Esophagus muscularis mucosa (tissue), 4 donors: ENCODE measurements around the gene TRAF3. TPM values are rescaled to one million over a fixed set of nuclear protein-coding genes. Genes with fewer than 3 reads are reported as not detected.

Source experiments
- DNase-seq: peaks from one replicate; pipeline ENCODE4 v3.0.0-alpha.2; 2017; ENCODE audit errors: extremely low spot score
- H3K27ac ChIP-seq, 4 donors: fragments of 200-600 bp; sonication (generic); replicated peaks in 1 of 4; 1 replicate in 3 of 4; 2 replicates in 1 of 4; pipeline ENCODE4 v1.5.1; 2016 to 2019; ENCODE audit warnings: mild to moderate bottlenecking in 1 of 4
- H3K27me3 ChIP-seq, 4 donors: fragments of 200-600 bp; sonication (generic); one replicate each; pipeline versions ENCODE4 v1.5.1 to v1.6.0; 2016 to 2019
- H3K36me3 ChIP-seq, 4 donors: fragments of 200-600 bp; sonication (generic); one replicate each; pipeline ENCODE4 v1.5.1; 2016 to 2019
- H3K4me1 ChIP-seq, 4 donors: fragments of 200-600 bp; sonication (generic); one replicate each; pipeline ENCODE4 v1.5.1; 2016 to 2019
- H3K4me3 ChIP-seq, 4 donors: fragments of 200-600 bp; sonication (generic); 1 replicate in 2 of 4; 2 replicates in 2 of 4; pipeline ENCODE4 v1.5.1; 2016 to 2019; ENCODE audit warnings: mild to moderate bottlenecking in 4 of 4, moderate library complexity in 1 of 4
- H3K9me3 ChIP-seq, 4 donors: fragments of 200-600 bp; sonication (generic); 1 replicate in 3 of 4; 2 replicates in 1 of 4; pipeline ENCODE4 v1.5.1; 2016 to 2019
- EP300 ChIP-seq: sonication (generic); formaldehyde crosslinking; IDR thresholded peaks from one replicate; pipeline ENCODE4 v1.6.1; 2017; ENCODE audit warnings: antibody characterized with exemption
- POLR2A ChIP-seq: fragments of 450-650 bp; IDR thresholded peaks from one replicate; pipeline ENCODE4 v1.6.1; 2017; ENCODE audit warnings: antibody characterized with exemption, moderate library complexity, mild to moderate bottlenecking, low read depth
- POLR2AphosphoS5 ChIP-seq, 2 donors: sonication (generic); formaldehyde crosslinking; IDR thresholded peaks; one replicate each; pipeline ENCODE4 v1.6.1; 2017; ENCODE audit warnings: antibody characterized with exemption in 2 of 2
- WGBS: methylation state at CpG from one replicate; pipeline ENCODE4 v1.1.5; 2018; 5-methylcytosine and 5-hydroxymethylcytosine counted together
- intact Hi-C: fragments of 100-400 bp; cut with DNase I; formaldehyde crosslinking; loops from one replicate; pipeline ENCODE4 v1.15.1; 2023
- total RNA-seq, 4 donors: library from RNA; depleted of rRNA; stranded (reverse); fragments of >200 nt; gene quantifications; one replicate each; pipeline versions ENCODE4 v1.1.0 to v1.2.1, GENCODE V29; 2016
- TF ChIP-seq, protein P1 (sequence below), 3 experiments: fragments of 200-600 bp in 2 of 3; fragments of 450-650 bp in 1 of 3; sonication (generic) in 2 of 3; IDR thresholded peaks; one replicate each; pipeline ENCODE4 v1.5.1; 2017 to 2019; ENCODE audit warnings: antibody characterized with exemption in 3 of 3, mild to moderate bottlenecking in 2 of 3, moderate library complexity in 1 of 3

TRAF3 gene
- total RNA-seq, 4 donors from 2014 or later: 9.6 to 19.1 (median 17.5) TPM

DNA sequence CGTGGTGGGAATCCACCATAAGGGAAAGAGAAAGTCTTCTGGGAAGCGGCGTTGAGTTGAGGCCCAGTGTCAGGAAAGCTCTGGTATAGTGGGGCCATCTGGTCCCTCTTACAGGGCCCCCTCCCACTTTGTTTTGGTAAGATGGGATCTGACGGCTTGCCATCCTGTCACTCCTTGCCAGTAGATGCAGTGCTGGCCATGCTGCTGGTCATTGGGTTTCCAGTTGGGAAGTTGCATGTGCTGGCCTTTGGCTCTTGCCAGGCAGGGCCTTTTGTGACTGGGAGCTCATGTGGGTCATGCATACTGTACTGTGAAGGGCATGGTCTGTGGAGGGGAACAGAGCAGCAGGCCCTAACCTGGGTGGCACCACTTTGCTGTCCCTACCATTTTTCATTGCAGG, 3.8 kb downstream of the TRAF3 start:
- Histone ChIP-seq H3K27ac (no peak overlapping the region), H3K9me3 (no peaks in the 10 kb centered on the region), H3K27me3 (no peaks in the 10 kb centered on the region), H3K36me3 (no peaks in the 10 kb centered on the region), H3K4me3 (no peak overlapping the region), H3K4me1 (peaks cover 11 to 29% (median 19%) of the 10 kb centered on the region in 4 donors)
- no peak for DNase-seq
- no peak for TF ChIP-seq EP300
- TF ChIP-seq, protein P1, sequence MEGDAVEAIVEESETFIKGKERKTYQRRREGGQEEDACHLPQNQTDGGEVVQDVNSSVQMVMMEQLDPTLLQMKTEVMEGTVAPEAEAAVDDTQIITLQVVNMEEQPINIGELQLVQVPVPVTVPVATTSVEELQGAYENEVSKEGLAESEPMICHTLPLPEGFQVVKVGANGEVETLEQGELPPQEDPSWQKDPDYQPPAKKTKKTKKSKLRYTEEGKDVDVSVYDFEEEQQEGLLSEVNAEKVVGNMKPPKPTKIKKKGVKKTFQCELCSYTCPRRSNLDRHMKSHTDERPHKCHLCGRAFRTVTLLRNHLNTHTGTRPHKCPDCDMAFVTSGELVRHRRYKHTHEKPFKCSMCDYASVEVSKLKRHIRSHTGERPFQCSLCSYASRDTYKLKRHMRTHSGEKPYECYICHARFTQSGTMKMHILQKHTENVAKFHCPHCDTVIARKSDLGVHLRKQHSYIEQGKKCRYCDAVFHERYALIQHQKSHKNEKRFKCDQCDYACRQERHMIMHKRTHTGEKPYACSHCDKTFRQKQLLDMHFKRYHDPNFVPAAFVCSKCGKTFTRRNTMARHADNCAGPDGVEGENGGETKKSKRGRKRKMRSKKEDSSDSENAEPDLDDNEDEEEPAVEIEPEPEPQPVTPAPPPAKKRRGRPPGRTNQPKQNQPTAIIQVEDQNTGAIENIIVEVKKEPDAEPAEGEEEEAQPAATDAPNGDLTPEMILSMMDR (IDR thresholded peaks at IDR 0.05): no peak
- TF ChIP-seq POLR2AphosphoS5 (IDR thresholded peaks at IDR 0.05): no peak
- no peak for TF ChIP-seq POLR2A
- intact Hi-C loops: no loop called here
- WGBS: 95% methylated on average over 4 of the region's 4 CpGs

DNA sequence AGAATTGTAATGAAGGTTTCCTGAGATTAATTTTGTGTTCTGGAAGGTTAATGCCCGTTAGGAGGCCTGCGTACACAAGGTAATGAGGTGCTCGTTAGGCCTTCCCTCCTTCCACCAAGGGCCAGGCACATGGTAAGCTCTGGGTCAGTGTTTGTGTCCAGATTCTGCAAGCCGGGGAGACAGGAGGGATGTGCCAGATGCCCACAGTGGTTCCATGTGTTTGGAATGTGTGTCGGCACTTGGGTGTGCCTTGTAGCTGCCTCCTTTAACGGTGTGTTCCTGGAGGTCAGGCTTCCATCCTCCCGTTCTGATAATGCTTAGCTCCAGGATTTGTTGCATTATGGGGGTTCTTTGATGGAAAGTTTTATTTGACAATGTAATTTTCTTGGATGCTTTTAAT, 5.7 kb downstream of the TRAF3 start:
- peaks cover 11 to 22% (median 18%) of the 10 kb centered on the region in 4 donors for H3K4me1 ChIP-seq
- no peak overlapping the region for H3K27ac ChIP-seq
- 94% methylated on average over 7 of the region's 7 CpGs for WGBS
- TF ChIP-seq, protein P1 (IDR thresholded peaks at IDR 0.05): no peak
- no peak for TF ChIP-seq EP300
- no peak for TF ChIP-seq POLR2A
- TF ChIP-seq POLR2AphosphoS5 (IDR thresholded peaks at IDR 0.05): no peak
- intact Hi-C loops: no loop called here
- DNase-seq: no peak
- H3K9me3 ChIP-seq: no peaks in the 10 kb centered on the region
- H3K4me3 ChIP-seq: no peak overlapping the region
- H3K36me3 ChIP-seq: no peaks in the 10 kb centered on the region
- no peaks in the 10 kb centered on the region for H3K27me3 ChIP-seq

DNA sequence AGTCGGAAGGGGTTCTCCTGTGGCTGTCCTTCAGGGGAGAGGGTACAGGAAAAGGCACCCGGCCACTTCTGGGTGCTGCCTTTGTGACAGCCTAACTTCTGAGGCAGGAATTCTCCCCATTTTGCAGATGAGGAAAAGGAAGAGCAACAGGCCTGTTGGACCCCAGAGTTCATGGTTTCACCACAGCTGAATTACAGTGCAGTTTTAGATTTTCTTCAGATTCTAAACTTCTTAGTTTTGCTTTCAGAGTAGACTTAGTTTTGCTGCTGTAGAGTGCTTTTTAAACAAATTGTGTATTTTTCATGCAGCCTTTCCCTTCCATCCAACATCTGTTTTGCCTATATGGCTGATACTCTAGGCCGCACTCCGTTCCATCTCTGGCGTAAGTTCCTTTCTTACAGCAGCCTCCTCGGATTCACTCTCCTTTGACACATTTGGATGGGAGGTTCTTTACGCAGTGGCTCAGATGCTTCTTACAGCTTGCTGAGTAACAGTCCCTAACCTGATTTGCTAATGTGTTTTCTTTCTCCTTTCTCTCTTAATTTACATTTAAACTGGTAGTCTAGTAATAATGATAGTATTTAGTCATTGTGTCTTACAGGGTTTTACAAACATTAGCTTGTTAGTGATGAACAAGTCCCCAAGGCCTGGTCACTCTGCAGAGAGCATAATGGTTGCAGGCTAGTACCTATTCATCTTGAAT, 7.8 kb downstream of the TRAF3 start:
- 87% methylated on average over 7 of the region's 7 CpGs for WGBS
- no peak for DNase-seq
- Histone ChIP-seq H3K27ac (no peak overlapping the region), H3K36me3 (no peaks in the 10 kb centered on the region), H3K27me3 (no peaks in the 10 kb centered on the region), H3K4me1 (peaks cover 0 to 5% (median 2%) of the 10 kb centered on the region in 4 donors), H3K4me3 (no peak overlapping the region), H3K9me3 (no peaks in the 10 kb centered on the region)
- TF ChIP-seq EP300 (no peak), POLR2AphosphoS5 (IDR thresholded peaks at IDR 0.05) (no peak), POLR2A (no peak)
- TF ChIP-seq, protein P1 (IDR thresholded peaks at IDR 0.05): no peak
- intact Hi-C loops: no loop called here

DNA sequence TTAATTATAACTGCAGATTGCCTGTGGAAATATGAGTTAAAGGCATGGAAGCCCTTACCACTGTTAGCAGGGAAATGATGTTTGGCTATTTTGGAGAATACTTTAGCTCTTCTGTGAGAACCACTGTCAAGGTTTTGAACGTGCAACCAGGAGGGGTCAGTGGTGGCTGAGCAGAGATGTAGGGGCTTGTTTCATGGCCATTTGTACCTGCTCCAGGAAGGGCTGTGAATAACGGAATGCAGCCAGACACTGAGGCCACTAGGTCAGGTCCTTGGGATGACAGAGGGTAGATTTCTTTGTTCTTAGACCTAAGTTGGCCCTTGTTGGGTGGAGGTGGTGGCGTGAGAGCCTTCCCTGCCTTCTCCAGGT, 8.3 kb downstream of the TRAF3 start:
- H3K9me3 ChIP-seq: no peaks in the 10 kb centered on the region
- no peak overlapping the region for H3K4me3 ChIP-seq
- H3K27ac ChIP-seq: no peak overlapping the region
- intact Hi-C loops: no loop called here
- no peak for TF ChIP-seq POLR2A
- H3K4me1 ChIP-seq: peaks cover 0 to 3% (median 0%) of the 10 kb centered on the region in 4 donors
- WGBS: 90% methylated on average over 3 of the region's 3 CpGs
- no peaks in the 10 kb centered on the region for H3K27me3 ChIP-seq
- no peaks in the 10 kb centered on the region for H3K36me3 ChIP-seq
- DNase-seq: no peak

DNA sequence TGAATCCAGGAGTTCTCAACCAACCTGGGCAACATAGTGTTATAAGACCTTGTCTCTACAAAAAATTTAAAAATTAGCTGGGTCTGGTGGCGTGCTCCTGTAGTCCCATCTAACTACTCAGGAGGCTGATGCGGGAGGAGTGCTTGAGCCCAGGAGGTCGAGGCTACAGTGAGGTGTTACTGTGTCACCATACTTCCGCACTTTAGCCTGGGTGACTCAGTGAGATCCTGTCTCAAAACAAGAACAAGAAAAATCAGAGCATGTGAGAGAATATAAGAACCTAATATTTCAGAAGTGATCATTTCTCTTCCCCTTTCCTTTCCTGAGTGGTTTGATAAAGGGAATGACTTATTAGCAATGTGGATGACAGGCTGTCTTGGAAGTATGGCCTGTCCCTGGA, 9.5 kb downstream of the TRAF3 start:
- Histone ChIP-seq H3K36me3 (no peaks in the 10 kb centered on the region), H3K9me3 (no peaks in the 10 kb centered on the region), H3K4me3 (no peak overlapping the region), H3K27ac (no peak overlapping the region), H3K4me1 (peaks cover 0 to 3% (median 0%) of the 10 kb centered on the region in 4 donors), H3K27me3 (no peaks in the 10 kb centered on the region)
- intact Hi-C loops: no loop called here
- no peak for DNase-seq
- 90% methylated on average over 4 of the region's 4 CpGs for WGBS
- TF ChIP-seq, protein P1 (IDR thresholded peaks at IDR 0.05): no peak
- TF ChIP-seq EP300 (no peak), POLR2AphosphoS5 (IDR thresholded peaks at IDR 0.05) (no peak), POLR2A (no peak)
